Measurements from ENCODE around the gene ANO2. TPM values are rescaled to one million over a fixed set of nuclear protein-coding genes. Genes with fewer than 3 reads are reported as not detected.

The ANO2 gene
- total and polyA plus RNA-seq, 2 experiments from 2014 or later: 2.3 to 4.6 TPM

DNA sequence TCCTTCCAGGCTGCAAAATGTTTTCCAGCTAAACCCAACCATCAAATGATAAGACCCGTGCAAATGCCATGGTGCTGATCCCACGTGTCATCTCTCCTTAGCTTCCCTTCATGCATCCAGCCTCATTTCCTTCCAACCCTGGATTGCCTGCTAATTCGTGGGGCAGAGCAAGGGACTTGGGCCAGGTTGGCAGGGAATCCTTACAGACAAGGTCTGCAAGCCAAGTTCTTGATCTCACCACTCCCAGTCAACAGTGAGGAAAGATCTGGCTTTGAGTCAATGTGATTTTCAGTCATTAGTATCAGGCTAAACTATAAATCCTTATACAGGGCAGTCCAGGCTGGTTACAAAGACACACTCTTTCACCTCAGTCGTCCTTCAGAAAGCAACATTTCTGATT lies 150.9 kb downstream of the ANO2 start:
- no peak for ATAC-seq

More for the DNA sequence above, 150.9 kb downstream of the ANO2 start:
- H3F3A ChIP-seq (replicated peaks; ENCODE audit: low read depth): no peaks in the 10 kb centered on the region
- Mint-ChIP-seq H3K36me3 (ENCODE audit: low read depth) (no peaks in the 10 kb centered on the region), H3K27ac (no peak overlapping the region), H3K4me3 (no peak overlapping the region), H3K9me3 (no peaks in the 10 kb centered on the region), H3K27me3 (ENCODE audit: insufficient read depth, low read depth, poor library complexity) (peaks cover 2% of the 10 kb centered on the region), H3K4me1 (no peaks in the 10 kb centered on the region)
- H3K4me1 ChIP-seq (ENCODE audit: insufficient read depth): no peaks in the 10 kb centered on the region
- H4K20me1 ChIP-seq (replicated peaks; ENCODE audit: insufficient read depth): no peaks in the 10 kb centered on the region
- no peak overlapping the region for H2AFZ ChIP-seq
- no peaks in the 10 kb centered on the region for H3K79me2 ChIP-seq (replicated peaks; ENCODE audit: insufficient read depth)
- DNase-seq (ENCODE audit: low spot score): no peak
- peaks cover 9% of the 10 kb centered on the region; the same call in 1 of the 2 replicates for H3K9me2 ChIP-seq (ENCODE audit: insufficient read depth)
- H3K36me3 ChIP-seq (ENCODE audit: insufficient read depth): no peaks in the 10 kb centered on the region
- H3K27ac ChIP-seq (ENCODE audit: low read depth): no peak overlapping the region
- H3K27me3 ChIP-seq (ENCODE audit: insufficient read depth): no peaks in the 10 kb centered on the region
- no peak overlapping the region for H3K4me2 ChIP-seq
- TF ChIP-seq, protein P1, sequence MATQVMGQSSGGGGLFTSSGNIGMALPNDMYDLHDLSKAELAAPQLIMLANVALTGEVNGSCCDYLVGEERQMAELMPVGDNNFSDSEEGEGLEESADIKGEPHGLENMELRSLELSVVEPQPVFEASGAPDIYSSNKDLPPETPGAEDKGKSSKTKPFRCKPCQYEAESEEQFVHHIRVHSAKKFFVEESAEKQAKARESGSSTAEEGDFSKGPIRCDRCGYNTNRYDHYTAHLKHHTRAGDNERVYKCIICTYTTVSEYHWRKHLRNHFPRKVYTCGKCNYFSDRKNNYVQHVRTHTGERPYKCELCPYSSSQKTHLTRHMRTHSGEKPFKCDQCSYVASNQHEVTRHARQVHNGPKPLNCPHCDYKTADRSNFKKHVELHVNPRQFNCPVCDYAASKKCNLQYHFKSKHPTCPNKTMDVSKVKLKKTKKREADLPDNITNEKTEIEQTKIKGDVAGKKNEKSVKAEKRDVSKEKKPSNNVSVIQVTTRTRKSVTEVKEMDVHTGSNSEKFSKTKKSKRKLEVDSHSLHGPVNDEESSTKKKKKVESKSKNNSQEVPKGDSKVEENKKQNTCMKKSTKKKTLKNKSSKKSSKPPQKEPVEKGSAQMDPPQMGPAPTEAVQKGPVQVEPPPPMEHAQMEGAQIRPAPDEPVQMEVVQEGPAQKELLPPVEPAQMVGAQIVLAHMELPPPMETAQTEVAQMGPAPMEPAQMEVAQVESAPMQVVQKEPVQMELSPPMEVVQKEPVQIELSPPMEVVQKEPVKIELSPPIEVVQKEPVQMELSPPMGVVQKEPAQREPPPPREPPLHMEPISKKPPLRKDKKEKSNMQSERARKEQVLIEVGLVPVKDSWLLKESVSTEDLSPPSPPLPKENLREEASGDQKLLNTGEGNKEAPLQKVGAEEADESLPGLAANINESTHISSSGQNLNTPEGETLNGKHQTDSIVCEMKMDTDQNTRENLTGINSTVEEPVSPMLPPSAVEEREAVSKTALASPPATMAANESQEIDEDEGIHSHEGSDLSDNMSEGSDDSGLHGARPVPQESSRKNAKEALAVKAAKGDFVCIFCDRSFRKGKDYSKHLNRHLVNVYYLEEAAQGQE (IDR thresholded peaks at IDR 0.05; ENCODE audit: unreplicated experiment): no peak
- no peak for TF ChIP-seq NANOG (IDR thresholded peaks at IDR 0.05; ENCODE audit: borderline replicate concordance)
- TF ChIP-seq, protein P2, sequence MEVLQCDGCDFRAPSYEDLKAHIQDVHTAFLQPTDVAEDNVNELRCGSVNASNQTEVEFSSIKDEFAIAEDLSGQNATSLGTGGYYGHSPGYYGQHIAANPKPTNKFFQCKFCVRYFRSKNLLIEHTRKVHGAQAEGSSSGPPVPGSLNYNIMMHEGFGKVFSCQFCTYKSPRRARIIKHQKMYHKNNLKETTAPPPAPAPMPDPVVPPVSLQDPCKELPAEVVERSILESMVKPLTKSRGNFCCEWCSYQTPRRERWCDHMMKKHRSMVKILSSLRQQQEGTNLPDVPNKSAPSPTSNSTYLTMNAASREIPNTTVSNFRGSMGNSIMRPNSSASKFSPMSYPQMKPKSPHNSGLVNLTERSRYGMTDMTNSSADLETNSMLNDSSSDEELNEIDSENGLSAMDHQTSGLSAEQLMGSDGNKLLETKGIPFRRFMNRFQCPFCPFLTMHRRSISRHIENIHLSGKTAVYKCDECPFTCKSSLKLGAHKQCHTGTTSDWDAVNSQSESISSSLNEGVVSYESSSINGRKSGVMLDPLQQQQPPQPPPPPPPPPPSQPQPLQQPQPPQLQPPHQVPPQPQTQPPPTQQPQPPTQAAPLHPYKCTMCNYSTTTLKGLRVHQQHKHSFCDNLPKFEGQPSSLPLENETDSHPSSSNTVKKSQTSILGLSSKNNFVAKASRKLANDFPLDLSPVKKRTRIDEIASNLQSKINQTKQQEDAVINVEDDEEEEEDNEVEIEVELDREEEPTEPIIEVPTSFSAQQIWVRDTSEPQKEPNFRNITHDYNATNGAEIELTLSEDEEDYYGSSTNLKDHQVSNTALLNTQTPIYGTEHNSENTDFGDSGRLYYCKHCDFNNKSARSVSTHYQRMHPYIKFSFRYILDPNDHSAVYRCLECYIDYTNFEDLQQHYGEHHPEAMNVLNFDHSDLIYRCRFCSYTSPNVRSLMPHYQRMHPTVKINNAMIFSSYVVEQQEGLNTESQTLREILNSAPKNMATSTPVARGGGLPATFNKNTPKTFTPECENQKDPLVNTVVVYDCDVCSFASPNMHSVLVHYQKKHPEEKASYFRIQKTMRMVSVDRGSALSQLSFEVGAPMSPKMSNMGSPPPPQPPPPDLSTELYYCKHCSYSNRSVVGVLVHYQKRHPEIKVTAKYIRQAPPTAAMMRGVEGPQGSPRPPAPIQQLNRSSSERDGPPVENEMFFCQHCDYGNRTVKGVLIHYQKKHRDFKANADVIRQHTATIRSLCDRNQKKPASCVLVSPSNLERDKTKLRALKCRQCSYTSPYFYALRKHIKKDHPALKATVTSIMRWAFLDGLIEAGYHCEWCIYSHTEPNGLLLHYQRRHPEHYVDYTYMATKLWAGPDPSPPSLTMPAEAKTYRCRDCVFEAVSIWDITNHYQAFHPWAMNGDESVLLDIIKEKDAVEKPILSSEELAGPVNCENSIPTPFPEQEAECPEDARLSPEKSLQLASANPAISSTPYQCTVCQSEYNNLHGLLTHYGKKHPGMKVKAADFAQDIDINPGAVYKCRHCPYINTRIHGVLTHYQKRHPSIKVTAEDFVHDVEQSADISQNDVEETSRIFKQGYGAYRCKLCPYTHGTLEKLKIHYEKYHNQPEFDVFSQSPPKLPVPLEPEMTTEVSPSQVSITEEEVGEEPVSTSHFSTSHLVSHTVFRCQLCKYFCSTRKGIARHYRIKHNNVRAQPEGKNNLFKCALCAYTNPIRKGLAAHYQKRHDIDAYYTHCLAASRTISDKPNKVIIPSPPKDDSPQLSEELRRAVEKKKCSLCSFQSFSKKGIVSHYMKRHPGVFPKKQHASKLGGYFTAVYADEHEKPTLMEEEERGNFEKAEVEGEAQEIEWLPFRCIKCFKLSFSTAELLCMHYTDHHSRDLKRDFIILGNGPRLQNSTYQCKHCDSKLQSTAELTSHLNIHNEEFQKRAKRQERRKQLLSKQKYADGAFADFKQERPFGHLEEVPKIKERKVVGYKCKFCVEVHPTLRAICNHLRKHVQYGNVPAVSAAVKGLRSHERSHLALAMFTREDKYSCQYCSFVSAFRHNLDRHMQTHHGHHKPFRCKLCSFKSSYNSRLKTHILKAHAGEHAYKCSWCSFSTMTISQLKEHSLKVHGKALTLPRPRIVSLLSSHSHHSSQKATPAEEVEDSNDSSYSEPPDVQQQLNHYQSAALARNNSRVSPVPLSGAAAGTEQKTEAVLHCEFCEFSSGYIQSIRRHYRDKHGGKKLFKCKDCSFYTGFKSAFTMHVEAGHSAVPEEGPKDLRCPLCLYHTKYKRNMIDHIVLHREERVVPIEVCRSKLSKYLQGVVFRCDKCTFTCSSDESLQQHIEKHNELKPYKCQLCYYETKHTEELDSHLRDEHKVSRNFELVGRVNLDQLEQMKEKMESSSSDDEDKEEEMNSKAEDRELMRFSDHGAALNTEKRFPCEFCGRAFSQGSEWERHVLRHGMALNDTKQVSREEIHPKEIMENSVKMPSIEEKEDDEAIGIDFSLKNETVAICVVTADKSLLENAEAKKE (CRISPR knock-in tag; IDR thresholded peaks at IDR 0.05): no peak
- TF ChIP-seq CREB1 (CRISPR knock-in tag; IDR thresholded peaks at IDR 0.05; ENCODE audit: low read depth): no peak
- no peak for TF ChIP-seq ZNF331 (CRISPR knock-in tag; IDR thresholded peaks at IDR 0.05; ENCODE audit: low read depth)
- TF ChIP-seq STAT1 (IDR thresholded peaks at IDR 0.05; ENCODE audit: unreplicated experiment): no peak
- no peak for TF ChIP-seq JUNB (IDR thresholded peaks at IDR 0.05; ENCODE audit: unreplicated experiment)
- TF ChIP-seq, protein P3, sequence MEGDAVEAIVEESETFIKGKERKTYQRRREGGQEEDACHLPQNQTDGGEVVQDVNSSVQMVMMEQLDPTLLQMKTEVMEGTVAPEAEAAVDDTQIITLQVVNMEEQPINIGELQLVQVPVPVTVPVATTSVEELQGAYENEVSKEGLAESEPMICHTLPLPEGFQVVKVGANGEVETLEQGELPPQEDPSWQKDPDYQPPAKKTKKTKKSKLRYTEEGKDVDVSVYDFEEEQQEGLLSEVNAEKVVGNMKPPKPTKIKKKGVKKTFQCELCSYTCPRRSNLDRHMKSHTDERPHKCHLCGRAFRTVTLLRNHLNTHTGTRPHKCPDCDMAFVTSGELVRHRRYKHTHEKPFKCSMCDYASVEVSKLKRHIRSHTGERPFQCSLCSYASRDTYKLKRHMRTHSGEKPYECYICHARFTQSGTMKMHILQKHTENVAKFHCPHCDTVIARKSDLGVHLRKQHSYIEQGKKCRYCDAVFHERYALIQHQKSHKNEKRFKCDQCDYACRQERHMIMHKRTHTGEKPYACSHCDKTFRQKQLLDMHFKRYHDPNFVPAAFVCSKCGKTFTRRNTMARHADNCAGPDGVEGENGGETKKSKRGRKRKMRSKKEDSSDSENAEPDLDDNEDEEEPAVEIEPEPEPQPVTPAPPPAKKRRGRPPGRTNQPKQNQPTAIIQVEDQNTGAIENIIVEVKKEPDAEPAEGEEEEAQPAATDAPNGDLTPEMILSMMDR (conservative IDR thresholded peaks at IDR 0.05; ENCODE audit: low read depth in 2 of 2): no peak
- no peak overlapping the region for H3K4me3 ChIP-seq

Data from GM23338 (cell line).